CD4-positive, alpha-beta T cell treated with Interleukin-10 for 1 hour (primary cell): Measurements from ENCODE around the gene NDUFB5.

Experiments
- DNase-seq: peaks from one replicate; pipeline ENCODE4 v3.0.0-alpha.2; 2020

NDUFB5 gene

DNA sequence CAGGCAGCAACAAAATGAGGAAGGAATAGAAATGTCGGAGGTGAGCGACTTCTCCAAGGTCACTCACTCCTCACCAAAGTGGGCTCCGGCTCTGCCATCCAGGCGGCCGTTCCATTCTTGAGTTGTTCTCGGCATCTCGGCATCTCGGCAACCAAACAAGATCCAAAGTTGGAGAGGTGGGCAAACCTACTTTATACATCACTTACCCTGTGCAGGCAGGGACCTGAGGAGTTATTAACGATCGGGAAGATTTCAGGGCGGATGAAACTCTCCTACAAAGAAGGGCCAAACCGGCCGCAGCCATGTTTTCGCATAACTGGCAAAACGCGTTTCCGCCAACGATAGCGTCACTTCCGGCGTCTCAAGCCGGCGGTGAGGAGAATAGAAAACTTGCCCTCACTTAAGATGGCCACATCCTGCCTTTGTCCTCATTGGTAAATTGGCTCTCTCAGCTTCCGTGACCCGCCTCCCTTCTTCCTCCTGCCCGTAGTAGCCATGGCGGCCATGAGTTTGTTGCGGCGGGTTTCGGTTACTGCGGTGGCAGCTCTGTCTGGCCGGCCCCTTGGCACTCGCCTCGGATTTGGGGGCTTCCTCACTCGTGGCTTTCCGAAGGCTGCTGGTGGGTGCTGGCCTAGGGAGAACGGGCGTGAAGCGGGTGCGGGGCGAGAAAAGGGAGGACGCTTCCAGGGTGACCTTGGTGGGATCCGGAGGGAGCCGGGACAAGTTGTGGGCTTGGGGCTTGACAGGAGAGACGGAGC is at the start of gene NDUFB5, which contains the start of gene MRPL47:
Gene NDUFB5, plus strand, starts transcription at position 474 of the 758 bp plus-strand sequence. Its CDS starts 22 bp downstream, at position 496.
Gene MRPL47, minus strand, starts transcription at position 318 of the 758 bp plus-strand sequence. Its CDS starts 14 bp downstream, at position 304.
- DNase-seq = peak; percentile 95

DNA sequence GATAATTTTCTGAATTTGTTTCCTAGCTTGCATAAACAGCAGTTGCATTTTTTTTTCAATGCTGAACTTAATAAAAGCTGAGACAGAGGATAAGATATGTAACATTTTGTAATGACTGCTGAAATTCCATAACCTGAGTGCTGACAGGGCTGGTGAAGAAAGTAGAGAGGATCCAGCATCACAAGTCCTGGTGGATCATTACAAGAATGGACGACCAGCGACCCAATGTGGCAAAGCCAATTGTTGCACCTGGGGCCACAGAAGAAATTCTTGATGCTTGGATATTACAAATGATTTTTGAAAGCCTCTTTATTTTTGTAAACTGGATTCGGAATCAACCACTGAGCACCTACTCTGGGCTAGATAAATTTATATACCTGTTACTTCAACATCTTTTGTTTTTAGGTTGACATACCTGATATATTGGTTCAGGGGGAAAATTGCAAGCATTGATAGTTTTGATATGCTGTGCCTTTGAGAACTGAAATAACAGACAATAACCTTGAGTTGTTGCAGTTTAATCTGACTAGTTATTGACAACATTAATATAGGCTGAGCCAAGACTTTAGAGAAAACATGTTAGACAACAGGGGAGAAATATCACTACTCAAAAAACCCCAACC is 45.7 kb upstream of the NDUFB5 start:
- DNase-seq = peak; percentile 54

DNA sequence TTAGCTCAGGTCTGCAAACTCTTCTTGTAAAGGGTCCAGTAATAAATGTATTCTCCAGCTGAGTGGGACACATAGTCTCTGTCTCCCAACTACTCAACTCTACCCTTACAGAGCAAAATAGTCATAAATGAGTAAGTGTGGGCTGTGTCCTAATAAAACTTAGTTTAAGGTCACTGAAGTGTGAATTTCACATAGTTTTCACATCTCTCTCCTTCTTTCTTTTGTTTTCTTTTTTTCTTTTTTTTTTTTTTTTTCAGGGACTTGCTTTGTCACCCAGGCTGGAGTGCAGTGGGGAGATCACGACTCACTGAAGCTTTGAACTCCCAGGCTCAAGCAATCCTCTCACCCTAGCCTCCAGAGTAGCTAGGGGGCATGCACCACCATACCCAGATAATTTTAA is 43.8 kb upstream of the NDUFB5 start:
- DNase-seq = no peak

DNA sequence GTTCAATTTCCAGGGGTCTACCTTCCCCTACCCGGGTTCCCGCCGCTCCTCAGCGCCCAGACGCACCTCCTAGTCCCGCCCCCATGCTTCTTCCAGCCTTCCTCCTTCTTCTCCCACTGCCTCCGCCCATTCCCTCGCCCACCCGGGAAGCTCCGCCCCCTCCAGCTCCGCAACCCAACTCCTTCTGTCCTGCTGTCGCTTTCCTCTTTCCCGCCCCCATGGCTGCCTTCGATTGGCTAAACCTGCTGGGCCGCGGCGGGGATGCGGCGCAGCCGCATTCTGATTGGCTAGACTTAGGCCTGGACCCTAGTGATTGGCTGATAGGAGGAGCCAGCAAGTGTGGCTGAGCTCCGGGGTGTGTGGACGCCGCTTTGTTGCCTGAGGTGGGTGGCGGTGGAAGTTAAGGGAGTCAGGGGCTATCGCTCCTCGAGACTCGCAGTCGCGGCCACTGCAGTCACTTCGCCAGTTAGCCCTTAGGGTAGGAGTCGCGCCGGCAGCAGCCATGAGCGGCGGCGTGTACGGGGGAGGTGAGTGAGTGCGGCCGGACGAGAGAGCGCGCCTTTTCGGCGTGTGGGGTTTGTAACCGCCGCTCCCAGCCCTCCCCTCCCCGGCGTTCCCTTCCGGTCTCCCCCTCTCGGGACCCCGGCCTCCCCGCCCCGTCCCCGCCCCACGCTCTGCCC is 41.9 kb upstream of the NDUFB5 start, which contains the start of gene ACTL6A:
Gene ACTL6A, plus strand, starts transcription at position 336 of the 680 bp plus-strand sequence. Its CDS starts 167 bp downstream, at position 503.
- peak; percentile 99 for DNase-seq

DNA sequence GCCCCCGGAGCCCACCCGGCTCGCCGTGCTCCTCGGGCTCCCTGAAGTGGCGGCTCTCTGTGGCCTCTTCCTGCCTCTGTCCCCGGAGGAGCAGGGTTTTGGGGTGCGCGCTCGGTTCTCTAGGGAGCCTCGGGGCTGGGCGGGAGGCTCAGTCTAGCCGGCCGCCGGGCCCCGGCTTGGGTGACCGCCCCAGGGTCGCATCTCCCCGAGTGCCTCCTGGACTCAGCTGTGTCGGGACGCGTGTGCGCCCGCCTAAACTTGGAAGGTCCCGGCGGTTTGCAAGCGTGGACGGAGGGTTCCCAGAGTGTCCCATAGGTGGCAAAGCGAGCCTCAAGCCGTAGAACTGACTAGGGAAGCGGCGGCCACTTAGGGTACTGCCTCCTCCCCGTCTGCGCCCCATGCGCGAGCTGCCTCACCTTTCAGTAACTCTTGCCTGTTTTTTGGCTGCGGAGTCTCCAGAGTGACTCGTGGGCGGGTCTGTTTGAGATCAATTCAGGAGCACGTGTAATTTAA is 41.3 kb upstream of the NDUFB5 start:
- peak; percentile 66 for DNase-seq

DNA sequence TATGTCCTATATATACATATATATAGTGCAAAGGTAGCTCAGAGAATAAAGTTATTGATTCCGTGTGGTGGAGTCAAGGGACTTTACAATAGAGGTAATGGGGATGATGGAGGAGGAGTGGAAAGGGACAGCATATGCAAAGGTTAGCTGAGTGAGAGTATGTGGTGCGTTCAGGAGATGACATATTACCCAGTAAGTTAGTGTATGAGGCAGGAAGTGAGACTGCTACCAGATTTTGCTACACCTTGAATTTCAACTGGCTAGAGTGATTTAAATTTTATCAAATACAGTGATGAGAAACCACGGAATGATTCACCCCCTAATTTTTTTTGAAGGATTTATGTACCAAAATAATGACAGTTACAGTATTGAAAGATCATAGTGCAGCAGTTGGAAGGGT is 39.1 kb upstream of the NDUFB5 start:
- DNase-seq = no peak

DNA sequence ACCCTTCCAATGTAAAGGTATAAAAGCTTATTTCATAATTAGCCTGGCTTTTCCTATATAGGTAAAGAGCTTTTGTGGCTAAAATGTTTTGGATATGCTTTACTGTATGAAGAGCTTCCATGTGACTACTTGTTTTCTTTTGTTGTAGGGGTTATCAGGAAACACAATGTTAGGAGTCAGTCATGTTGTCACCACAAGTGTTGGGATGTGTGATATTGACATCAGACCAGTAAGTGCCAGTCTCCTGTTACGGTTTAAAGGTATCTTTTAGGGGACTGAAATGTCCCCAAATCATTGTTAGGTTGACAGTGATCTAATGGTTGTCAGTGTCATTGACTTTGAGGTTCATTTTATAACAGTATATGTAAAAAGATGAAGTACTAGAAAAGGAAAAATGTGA is 23.6 kb upstream of the NDUFB5 start:
- no peak for DNase-seq

DNA sequence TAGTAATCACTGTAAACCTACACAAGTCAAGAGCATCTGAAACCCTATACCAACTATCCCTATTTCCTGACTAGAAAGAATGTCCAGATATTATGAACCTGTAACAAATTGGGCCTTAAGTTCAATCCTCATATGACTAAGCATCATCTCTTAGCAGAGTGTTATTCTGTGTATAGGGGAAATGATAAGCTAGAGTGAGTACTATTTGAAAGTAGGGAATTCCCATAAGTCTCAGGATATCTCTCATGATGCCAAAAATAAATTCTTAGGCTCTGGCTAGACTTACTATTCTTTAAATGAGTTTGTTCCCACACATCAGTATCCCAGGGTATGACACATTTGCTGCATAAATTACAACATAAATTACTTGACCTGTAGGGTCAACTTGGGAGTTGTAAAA is 15.5 kb upstream of the NDUFB5 start:
- DNase-seq = no peak

DNA sequence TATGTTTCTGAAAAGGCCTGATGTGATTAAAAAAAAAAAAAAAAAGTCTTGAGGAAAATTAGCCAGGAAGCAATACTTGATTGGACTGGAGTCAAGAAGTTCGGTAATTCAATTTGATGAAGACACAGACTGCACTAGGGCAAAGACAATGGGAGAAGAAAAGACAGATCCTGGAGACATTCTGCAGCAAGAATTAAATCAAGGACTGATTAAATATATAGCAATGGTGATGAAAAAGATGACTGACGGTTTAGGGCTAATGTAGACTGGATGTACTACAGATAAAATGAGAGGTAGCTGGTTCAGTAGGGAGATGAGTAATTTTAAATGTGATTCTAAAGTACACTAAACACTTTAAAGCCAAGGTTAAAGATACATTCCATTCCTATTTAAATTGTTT is 13.9 kb upstream of the NDUFB5 start:
- DNase-seq = no peak

DNA sequence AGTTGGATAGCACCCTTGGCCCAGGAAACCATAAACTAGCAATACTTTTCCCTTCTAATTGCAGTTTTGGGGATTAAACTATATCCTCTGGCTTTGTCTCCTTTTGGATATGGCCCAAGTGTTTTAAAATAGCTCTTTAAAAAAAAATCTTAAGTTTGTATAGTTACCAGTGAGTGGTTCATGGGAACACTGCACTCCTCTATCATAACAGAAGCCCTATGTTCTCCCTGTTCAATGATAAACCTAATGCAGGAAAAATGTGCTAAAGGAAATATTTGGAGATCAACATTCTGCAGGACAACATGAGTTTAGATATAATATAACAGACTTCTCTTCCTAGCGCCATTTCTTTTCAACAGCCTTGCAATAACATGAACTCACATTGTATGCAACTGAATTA is 13.3 kb upstream of the NDUFB5 start:
- no peak for DNase-seq

DNA sequence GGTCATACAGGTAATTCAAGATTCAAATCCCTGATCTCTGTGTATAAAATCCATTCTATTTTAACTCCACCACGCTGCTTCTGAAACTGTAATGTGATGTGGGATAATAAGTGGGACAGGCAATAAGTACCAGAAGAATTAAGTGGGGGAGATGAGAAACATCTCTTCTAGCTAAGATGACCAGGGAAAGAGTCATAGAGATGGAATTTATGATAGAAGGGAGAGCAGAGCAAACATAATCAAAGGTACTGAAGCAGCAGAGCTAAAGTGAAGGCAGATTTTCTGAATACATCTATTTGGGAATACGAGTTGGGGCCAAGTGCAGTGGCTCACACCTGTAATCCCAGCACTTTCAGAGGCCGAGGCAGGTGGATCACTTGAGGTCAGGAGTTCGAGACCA is 5.1 kb upstream of the NDUFB5 start:
- no peak for DNase-seq

DNA sequence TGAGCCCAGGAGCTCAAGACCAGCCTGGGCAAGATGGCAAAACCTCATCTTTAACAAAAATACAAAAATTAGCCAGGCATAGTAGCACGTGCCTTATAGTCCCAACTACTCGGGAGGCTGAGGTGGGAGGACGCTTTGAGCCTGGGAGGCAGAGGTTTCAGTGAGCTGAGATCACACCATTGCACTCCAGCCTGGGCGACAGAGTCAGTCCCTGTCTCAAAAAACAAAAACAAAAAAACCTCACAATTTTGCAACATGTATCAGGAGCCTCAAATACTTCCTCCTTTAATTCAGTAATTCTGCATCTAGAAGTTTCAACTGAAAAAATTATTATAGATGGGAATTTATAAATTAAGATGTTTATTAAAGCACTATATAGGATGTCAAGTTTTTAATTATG is 1.3 kb upstream of the NDUFB5 start:
- no peak for DNase-seq

DNA sequence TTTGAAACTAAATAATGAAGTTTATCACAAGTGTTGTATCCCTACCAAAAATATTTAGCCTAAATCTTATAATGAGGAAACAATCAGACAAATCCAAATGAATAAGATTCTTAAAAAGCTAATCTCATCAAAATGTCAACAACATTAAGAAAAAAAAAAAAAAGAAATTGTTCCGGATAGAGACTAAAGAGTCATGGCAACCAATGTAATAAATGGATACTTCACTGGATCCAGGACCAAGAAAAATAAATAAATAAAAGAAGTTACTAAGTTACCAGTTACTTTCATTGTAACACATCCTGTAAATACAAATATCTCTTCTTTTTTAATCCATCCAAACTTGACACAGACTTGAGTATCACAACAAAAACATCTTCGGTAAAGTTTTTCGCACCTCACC is 763 bp upstream of the NDUFB5 start:
- no peak for DNase-seq

DNA sequence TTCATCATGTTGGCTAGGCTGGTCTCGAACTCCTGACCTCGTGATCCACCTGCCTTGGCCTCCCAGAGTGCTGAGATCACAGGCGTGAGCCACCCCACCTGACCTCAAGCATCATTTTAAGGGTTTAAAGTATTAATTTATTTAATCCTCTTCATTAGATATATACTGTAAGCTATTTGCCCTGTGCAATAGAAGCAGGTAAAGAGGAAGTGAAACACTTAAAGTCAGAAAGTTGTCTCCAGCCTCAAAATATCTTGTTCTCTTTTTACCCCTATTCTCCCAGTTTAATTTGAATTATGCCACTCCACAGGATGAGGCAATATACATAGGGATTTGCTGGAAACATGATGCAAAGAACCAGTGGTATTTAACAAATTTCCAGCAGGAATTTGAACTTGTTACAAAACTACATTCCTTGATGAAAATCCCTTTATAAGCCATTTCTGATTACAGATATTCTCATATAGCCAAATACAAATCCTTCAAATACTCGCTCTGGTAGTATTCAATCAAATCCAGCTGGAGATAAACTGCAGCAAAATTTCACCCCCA is 2.0 kb downstream of the NDUFB5 start:
- no peak for DNase-seq

DNA sequence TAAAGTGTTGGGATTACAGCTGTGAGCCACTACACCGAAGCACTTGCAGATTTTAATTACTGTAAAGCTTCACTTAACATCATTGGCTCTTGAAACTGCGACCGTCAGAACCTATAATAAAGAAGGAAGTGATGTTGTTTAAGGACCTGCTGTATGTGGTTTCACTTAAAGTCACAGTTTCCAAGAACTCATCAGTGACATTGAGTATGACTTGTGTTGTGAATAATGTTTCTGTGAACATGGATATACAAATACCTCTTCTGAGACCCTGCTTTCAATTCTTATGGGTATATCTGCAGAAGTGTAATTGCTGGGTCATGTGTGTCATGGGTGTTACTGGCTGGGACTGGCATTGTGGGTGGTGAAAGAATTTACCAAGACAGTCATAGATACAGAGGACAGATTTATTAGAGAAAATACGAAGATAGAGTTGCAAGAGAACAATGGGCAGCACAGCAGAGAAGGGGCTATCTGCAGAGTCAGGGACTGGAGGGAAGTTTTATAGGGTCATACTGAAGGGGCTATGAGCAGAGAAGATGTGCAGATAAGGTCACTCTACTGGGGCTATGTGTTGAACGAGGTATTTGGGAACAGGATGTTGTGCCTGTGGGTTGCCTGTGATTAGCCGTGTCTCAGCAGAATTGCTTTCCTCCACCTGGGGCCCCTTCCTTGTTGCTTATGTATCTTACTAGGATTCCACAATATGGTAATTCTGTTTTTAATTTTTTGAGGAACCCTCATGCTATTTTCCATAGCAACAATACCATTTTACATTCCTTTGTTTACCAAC is 4.5 kb downstream of the NDUFB5 start:
- peak; percentile 47 for DNase-seq

DNA sequence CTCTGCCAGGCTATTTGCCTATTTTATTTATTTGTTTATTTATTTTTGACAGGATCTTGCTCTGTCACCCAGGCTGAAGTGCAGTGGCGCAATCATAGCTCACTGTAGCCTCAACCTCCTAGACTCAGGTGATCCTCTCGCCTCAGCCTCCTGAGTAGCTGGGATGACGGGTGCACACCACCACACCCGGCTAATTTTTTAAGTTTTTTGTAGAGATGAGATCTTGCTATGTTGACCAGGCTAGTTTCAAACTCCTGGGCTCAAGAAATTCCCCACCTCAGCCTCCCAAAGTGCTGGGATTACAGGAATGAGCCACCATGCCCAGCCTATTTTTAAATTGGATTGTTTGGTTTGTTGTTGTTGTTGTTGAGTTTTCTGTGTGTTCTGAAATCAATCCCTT is 5.5 kb downstream of the NDUFB5 start:
- no peak for DNase-seq

DNA sequence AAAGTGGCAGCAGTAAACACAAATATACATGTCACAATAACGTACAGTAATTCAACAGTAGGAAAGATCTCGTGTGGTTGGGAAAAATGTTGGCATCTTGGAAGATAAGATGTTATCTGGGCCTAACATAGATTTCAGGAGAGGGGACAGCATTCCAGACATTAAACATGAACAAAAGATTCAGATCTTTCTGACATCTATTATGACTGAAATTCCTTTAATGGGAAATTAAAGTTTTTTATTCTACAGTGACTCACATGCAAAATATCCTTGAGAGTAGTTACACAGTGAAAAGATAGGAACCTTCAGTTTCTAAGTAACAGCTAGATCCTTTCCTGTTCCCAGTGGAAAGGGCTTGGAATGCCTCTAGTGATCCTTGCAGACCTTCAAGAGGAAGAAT is 9.2 kb downstream of the NDUFB5 start:
- DNase-seq = no peak

DNA sequence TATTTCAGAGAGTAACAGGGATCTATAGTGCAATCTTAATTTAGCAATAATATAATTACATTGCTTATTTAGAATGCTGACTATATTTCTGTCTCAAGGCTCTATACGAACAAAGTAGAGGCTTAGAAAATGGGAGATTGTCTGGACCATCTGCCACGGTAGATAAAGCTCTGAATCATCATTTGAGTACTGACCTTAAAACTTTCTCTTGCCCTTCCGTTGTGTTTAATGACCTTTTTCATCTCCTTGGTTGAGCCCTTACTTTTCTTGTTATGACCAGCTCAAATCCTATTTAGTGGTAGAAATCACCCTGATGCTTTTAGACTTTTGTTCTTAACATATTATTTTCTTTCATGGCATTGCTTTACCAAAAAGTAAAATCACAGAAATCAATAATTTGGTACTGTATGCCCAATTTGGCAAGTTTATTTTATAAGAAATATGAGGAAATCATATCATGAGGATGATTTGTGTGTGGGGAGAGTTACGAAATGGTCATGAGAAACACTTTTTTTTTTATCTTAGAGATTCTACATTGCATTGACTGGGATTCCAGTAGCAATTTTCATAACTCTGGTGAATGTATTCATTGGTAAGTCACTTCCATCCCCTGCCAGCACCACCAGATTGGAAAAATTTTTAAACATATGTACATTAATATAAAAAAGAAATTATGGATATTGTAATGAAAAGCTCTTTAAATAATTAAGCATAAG is 11.0 kb downstream of the NDUFB5 start:
- no peak for DNase-seq

DNA sequence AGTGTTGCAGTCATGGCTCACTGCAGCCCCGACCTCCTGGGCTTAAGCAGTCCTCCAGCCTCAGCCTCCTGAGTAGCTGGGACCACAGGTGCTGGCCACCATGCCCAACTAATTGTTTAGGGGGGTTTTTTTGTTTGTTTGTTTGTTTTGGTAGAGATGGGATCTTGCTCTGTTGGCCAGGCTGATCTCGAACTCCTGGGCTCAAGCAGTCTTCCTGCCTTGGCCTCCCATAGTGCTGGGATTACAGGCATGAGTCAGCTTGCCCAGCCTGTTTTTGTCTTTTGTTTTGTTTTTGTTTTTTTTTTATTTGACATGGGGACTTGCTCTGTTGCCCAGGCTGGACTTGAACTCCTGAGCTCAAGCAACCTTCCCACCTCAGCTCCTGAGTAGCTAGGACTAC is 17.4 kb downstream of the NDUFB5 start:
- DNase-seq = no peak

DNA sequence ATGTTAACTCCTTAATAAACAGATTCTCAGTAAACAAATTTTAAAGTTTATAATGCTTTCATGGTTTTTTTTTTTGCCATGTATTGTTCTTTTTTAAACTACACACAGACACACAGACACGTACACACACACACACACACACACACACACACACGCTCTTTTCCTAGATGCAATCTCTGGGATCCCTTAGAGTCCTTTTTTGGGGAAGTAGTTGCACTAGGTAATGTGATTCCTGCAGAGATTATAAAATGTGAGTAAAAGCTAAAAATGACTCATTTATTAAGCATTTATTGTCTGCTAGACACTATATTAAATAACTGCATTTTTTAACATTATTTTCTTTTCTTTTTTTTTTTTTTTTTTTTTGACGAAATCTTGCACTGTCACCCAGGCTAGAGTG is 19.9 kb downstream of the NDUFB5 start:
- no peak for DNase-seq

DNA sequence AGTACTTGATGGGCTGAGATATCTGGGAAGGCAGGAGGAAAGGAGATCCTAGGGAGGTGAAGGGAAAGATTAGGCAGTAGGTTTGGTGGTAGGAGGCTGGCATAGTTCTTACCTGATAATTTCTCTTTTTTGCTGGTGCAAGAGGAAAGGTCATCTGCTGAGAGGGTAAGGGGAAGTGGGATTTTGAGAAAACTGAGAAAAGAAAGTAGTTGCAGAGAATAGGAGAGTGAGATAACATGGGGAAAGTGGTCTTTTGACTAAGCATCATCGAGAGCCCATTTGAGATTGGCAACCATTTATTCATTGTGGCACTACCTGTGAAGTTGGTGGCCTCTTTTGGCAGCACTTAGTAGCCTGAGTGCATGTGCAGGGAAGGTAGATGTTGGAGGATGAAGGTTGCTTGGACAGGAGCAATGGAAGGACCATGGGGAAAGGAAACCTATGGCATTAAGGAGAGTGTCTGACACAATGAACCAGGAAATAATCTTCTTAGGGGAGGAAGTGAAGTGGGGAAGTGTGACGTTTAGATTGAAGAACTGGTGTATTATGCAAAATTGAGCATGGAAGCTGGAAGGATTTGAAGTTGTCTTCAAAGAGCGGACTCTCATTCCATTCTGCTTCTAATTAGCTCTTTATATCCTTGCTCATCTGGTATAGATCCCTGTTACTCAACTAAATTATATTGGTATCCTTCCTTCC is 26.3 kb downstream of the NDUFB5 start:
- DNase-seq = no peak
